T-helper 1 cell (primary cell): Measurements from ENCODE around the gene OR5L2.
"Not testable (repeated sequence)": the region's sequence is repeated elsewhere in the genome, so short reads cannot be mapped to it uniquely, and the experiment has no call there.

Experiments used
- DNase-seq, 5 donors: peaks; one replicate each; pipeline ENCODE4 v3.0.0-alpha.2; 2012 to 2020
- total RNA-seq, 4 donors: gene quantifications; one replicate each; lab custom pipeline; 2026; lab: John Stamatoyannopoulos, UW

OR5L2 gene
- total RNA-seq = 0 reads per million in 4 donors

GRCh38 chr11:55826919-55827318 lies at the start of gene OR5L2:
OR5L2 (plus strand) TSS chr11:55827219; CDS start chr11:55827219, 0 bp downstream.
- no peak for DNase-seq

GRCh38 chr11:55791606-55792005 lies 35.4 kb upstream of the OR5L2 start:
- DNase-seq = no peak

- no peak for DNase-seq
Measured at GRCh38 chr11:55793321-55793720, 33.7 kb upstream of the OR5L2 start.

- DNase-seq = no peak
Measured at GRCh38 chr11:55795256-55795655, 31.8 kb upstream of the OR5L2 start, which contains the start of gene OR5D14. OR5D14 (plus strand) TSS chr11:55795556; CDS start chr11:55795556, 0 bp downstream.

- no peak for DNase-seq
Measured at GRCh38 chr11:55806248-55806647, 20.8 kb upstream of the OR5L2 start.

- DNase-seq = no peak
Measured at GRCh38 chr11:55811067-55811466, 16.0 kb upstream of the OR5L2 start, which contains the start of gene OR5L1. OR5L1 (plus strand) TSS chr11:55811367; CDS start chr11:55811467, 100 bp downstream.

- no peak for DNase-seq
Measured at GRCh38 chr11:55819330-55819729, 7.7 kb upstream of the OR5L2 start, which contains the start of gene OR5D18. OR5D18 (plus strand) TSS chr11:55819630; CDS start chr11:55819630, 0 bp downstream.

GRCh38 chr11:55838452-55838851 lies 11.4 kb downstream of the OR5L2 start, which contains the start of gene OR5D16:
OR5D16 (plus strand) TSS chr11:55838752; CDS start chr11:55838752, 0 bp downstream.
- no peak for DNase-seq

GRCh38 chr11:55847453-55847852 lies 20.4 kb downstream of the OR5L2 start:
- no peak for DNase-seq

- no peak for DNase-seq
Measured at GRCh38 chr11:55849037-55849436, 22.0 kb downstream of the OR5L2 start.

GRCh38 chr11:55852141-55852540 lies 25.1 kb downstream of the OR5L2 start:
- no peak for DNase-seq

- no peak for DNase-seq
Measured at GRCh38 chr11:55854704-55855103, 27.7 kb downstream of the OR5L2 start.

- DNase-seq = not testable (repeated sequence)
Measured at GRCh38 chr11:55867354-55867753, 40.3 kb downstream of the OR5L2 start.

GRCh38 chr11:55872731-55873130 lies 45.7 kb downstream of the OR5L2 start:
- not testable (repeated sequence) for DNase-seq

GRCh38 chr11:55873146-55873545 lies 46.1 kb downstream of the OR5L2 start:
- DNase-seq = not testable (repeated sequence)
